ENCODE results near the gene ALDOC. TPM values are rescaled to one million over a fixed set of nuclear protein-coding genes. Genes with fewer than 3 reads are reported as not detected.

ALDOC gene
- total and polyA plus RNA-seq, 10 donors: 16.9 to 64.4 (median 31.6) TPM

Other genes starting within 250 kb of the ALDOC start
- gene IFT20, start 241.4 kb downstream of the ALDOC start, total RNA-seq: 10 to 100 TPM; 28.4 to 52.2 (median 31.1) TPM
- 10 to 100 TPM; 46.8 to 52.8 (median 52.1) TPM for gene IFT20, start 241.4 kb downstream of the ALDOC start, polyA plus RNA-seq
- 100 to 1,000 TPM in 4 of 7 donors, 10 to 100 TPM in 3; 83.8 to 154 (median 108) TPM for gene TNFAIP1, start 241.1 kb downstream of the ALDOC start, total RNA-seq
- gene TNFAIP1, start 241.1 kb downstream of the ALDOC start, polyA plus RNA-seq: 10 to 100 TPM; 15.2 to 34.2 (median 16.3) TPM
- 10 to 100 TPM; 45.6 to 62.6 (median 49.0) TPM for gene POLDIP2, start 219.4 kb downstream of the ALDOC start, total RNA-seq
- 10 to 100 TPM; 27.8 to 47.1 (median 38.7) TPM for gene POLDIP2, start 219.4 kb downstream of the ALDOC start, polyA plus RNA-seq
- not detected for gene SEBOX, start 211.7 kb downstream of the ALDOC start, total RNA-seq
- not detected for gene SEBOX, start 211.7 kb downstream of the ALDOC start, polyA plus RNA-seq
- 1 to 10 TPM in 4 of 7 donors, under 1 TPM in 3; 0.84 to 4.0 (median 1.7) TPM for gene VTN, start 206.6 kb downstream of the ALDOC start, total RNA-seq
- gene VTN, start 206.6 kb downstream of the ALDOC start, polyA plus RNA-seq: 1 to 10 TPM; 1.2 to 1.8 (median 1.4) TPM
- gene SARM1, start 205.2 kb downstream of the ALDOC start, total RNA-seq: 10 to 100 TPM; 25.9 to 48.7 (median 39.9) TPM
- 10 to 100 TPM in 1 of 3 donors, 1 to 10 TPM in 2; 4.7 to 17.1 (median 6.3) TPM for gene SARM1, start 205.2 kb downstream of the ALDOC start, polyA plus RNA-seq
- 10 to 100 TPM; 18.9 to 28.9 (median 24.6) TPM for gene SLC46A1, start 170.7 kb downstream of the ALDOC start, total RNA-seq
- 1 to 10 TPM; 2.1 to 4.8 (median 2.3) TPM for gene SLC46A1, start 170.7 kb downstream of the ALDOC start, polyA plus RNA-seq
- not detected for gene SLC13A2, start 103.3 kb downstream of the ALDOC start, total RNA-seq
- under 1 TPM in 1 of 3 donors, not detected in 2; 0.03 TPM for gene SLC13A2, start 103.3 kb downstream of the ALDOC start, polyA plus RNA-seq
- gene FOXN1, start 70.5 kb downstream of the ALDOC start, total RNA-seq: not detected
- not detected for gene FOXN1, start 70.5 kb downstream of the ALDOC start, polyA plus RNA-seq
- gene UNC119, start 24.3 kb downstream of the ALDOC start, total RNA-seq: 10 to 100 TPM; 41.5 to 76.0 (median 65.7) TPM
- 10 to 100 TPM; 52.9 to 68.6 (median 59.1) TPM for gene UNC119, start 24.3 kb downstream of the ALDOC start, polyA plus RNA-seq
- gene PIGS, start 5.4 kb downstream of the ALDOC start, total RNA-seq: 10 to 100 TPM; 43.7 to 77.6 (median 56.4) TPM
- gene PIGS, start 5.4 kb downstream of the ALDOC start, polyA plus RNA-seq: 10 to 100 TPM; 13.3 to 21.4 (median 17.6) TPM
- gene SPAG5, start 22.1 kb upstream of the ALDOC start, total RNA-seq: 10 to 100 TPM in 5 of 7 donors, 1 to 10 TPM in 2; 6.2 to 19.7 (median 14.3) TPM
- 10 to 100 TPM in 2 of 3 donors, 1 to 10 TPM in 1; 9.6 to 18.0 (median 14.9) TPM for gene SPAG5, start 22.1 kb upstream of the ALDOC start, polyA plus RNA-seq
- gene RSKR, start 37.3 kb upstream of the ALDOC start, total RNA-seq: 10 to 100 TPM; 11.6 to 30.9 (median 19.3) TPM
- 1 to 10 TPM; 2.1 to 4.5 (median 2.8) TPM for gene RSKR, start 37.3 kb upstream of the ALDOC start, polyA plus RNA-seq
- gene BLTP2, start 68.3 kb upstream of the ALDOC start, total RNA-seq: 100 to 1,000 TPM; 143 to 193 (median 149) TPM
- gene BLTP2, start 68.3 kb upstream of the ALDOC start, polyA plus RNA-seq: 10 to 100 TPM; 11.8 to 25.2 (median 14.6) TPM
- 10 to 100 TPM; 43.1 to 54.5 (median 48.7) TPM for gene SDF2, start 85.0 kb upstream of the ALDOC start, total RNA-seq
- gene SDF2, start 85.0 kb upstream of the ALDOC start, polyA plus RNA-seq: 10 to 100 TPM; 28.7 to 38.3 (median 35.2) TPM
- 10 to 100 TPM; 68.5 to 91.2 (median 78.7) TPM for gene SUPT6H, start 85.3 kb upstream of the ALDOC start, total RNA-seq
- 10 to 100 TPM; 11.6 to 29.7 (median 24.0) TPM for gene SUPT6H, start 85.3 kb upstream of the ALDOC start, polyA plus RNA-seq
- gene PROCA1, start 135.0 kb upstream of the ALDOC start, total RNA-seq: 1 to 10 TPM; 4.3 to 8.5 (median 6.6) TPM
- 10 to 100 TPM in 2 of 3 donors, 1 to 10 TPM in 1; 6.0 to 14.5 (median 12.8) TPM for gene PROCA1, start 135.0 kb upstream of the ALDOC start, polyA plus RNA-seq
- 100 to 1,000 TPM in 1 of 7 donors, 10 to 100 TPM in 6; 31.4 to 111 (median 49.4) TPM for gene RAB34, start 141.0 kb upstream of the ALDOC start, total RNA-seq
- 10 to 100 TPM; 45.6 to 59.5 (median 56.6) TPM for gene RAB34, start 141.0 kb upstream of the ALDOC start, polyA plus RNA-seq
- gene RPL23A, start 143.1 kb upstream of the ALDOC start, total RNA-seq: 1,000 to 10,000 TPM in 4 of 7 donors, 100 to 1,000 TPM in 3; 571 to 2,010 (median 1,472) TPM
- gene RPL23A, start 143.1 kb upstream of the ALDOC start, polyA plus RNA-seq: 1,000 to 10,000 TPM; 2,562 to 3,144 (median 3,044) TPM
- gene TLCD1, start 149.3 kb upstream of the ALDOC start, total RNA-seq: 1 to 10 TPM in 5 of 7 donors, under 1 TPM in 1, not detected in 1; 0.97 to 2.6 (median 2.0) TPM
- gene TLCD1, start 149.3 kb upstream of the ALDOC start, polyA plus RNA-seq: 1 to 10 TPM; 2.3 to 3.5 (median 2.4) TPM
- 10 to 100 TPM in 6 of 7 donors, 1 to 10 TPM in 1; 8.9 to 17.6 (median 12.8) TPM for gene NEK8, start 151.9 kb upstream of the ALDOC start, total RNA-seq
- gene NEK8, start 151.9 kb upstream of the ALDOC start, polyA plus RNA-seq: 10 to 100 TPM in 1 of 3 donors, 1 to 10 TPM in 2; 7.3 to 14.3 (median 7.7) TPM
- 10 to 100 TPM; 19.8 to 75.5 (median 32.7) TPM for gene TRAF4, start 167.1 kb upstream of the ALDOC start, total RNA-seq
- gene TRAF4, start 167.1 kb upstream of the ALDOC start, polyA plus RNA-seq: 10 to 100 TPM; 24.8 to 38.1 (median 35.6) TPM